ENCODE data around the gene PSMC3IP.

- TF ChIP-seq CTCF (IDR thresholded peaks at IDR 0.05) (no peak), POLR2A (IDR thresholded peaks at IDR 0.05) (peak; percentile 36 to 76)
Observed at GRCh38 chr17:42536372-42537155, 41.0 kb downstream of the PSMC3IP start.

All from adrenal gland (tissue), 5 donors.